ENCODE measurements around the gene NGLY1.

The NGLY1 gene

GRCh38 chr3:25782938-25783660 is at the start of gene NGLY1:
Gene NGLY1, minus strand, starts transcription at chr3:25783443. Its CDS starts 53 bp downstream, at chr3:25783390.
- DNase-seq (ENCODE audit: low spot score), result peak; percentile 89

- DNase-seq (ENCODE audit: low spot score), result no peak
Observed at GRCh38 chr3:25831578-25831977, 48.3 kb upstream of the NGLY1 start.

GRCh38 chr3:25830373-25831280 is 47.4 kb upstream of the NGLY1 start:
- no peak for DNase-seq (ENCODE audit: low spot score)

- no peak for DNase-seq (ENCODE audit: low spot score)
Observed at GRCh38 chr3:25826510-25826909, 43.3 kb upstream of the NGLY1 start.

GRCh38 chr3:25823314-25823713 is 40.1 kb upstream of the NGLY1 start:
- no peak for DNase-seq (ENCODE audit: low spot score)

GRCh38 chr3:25821746-25822573 is 38.7 kb upstream of the NGLY1 start:
- DNase-seq (ENCODE audit: low spot score), result no peak

- no peak for DNase-seq (ENCODE audit: low spot score)
Observed at GRCh38 chr3:25820816-25821486, 37.7 kb upstream of the NGLY1 start.

- no peak for DNase-seq (ENCODE audit: low spot score)
Observed at GRCh38 chr3:25820366-25820765, 37.1 kb upstream of the NGLY1 start.

GRCh38 chr3:25818335-25818734 is 35.1 kb upstream of the NGLY1 start:
- no peak for DNase-seq (ENCODE audit: low spot score)

GRCh38 chr3:25817638-25818037 is 34.4 kb upstream of the NGLY1 start:
- no peak for DNase-seq (ENCODE audit: low spot score)

- no peak for DNase-seq (ENCODE audit: low spot score)
Observed at GRCh38 chr3:25817107-25817506, 33.9 kb upstream of the NGLY1 start.

GRCh38 chr3:25812644-25813043 is 29.4 kb upstream of the NGLY1 start:
- no peak for DNase-seq (ENCODE audit: low spot score)

GRCh38 chr3:25804676-25805075 is 21.4 kb upstream of the NGLY1 start:
- no peak for DNase-seq (ENCODE audit: low spot score)

GRCh38 chr3:25803833-25804232 is 20.6 kb upstream of the NGLY1 start:
- DNase-seq (ENCODE audit: low spot score), result no peak

- DNase-seq (ENCODE audit: low spot score), result no peak
Observed at GRCh38 chr3:25801786-25802185, 18.5 kb upstream of the NGLY1 start.

- DNase-seq (ENCODE audit: low spot score), result peak; percentile 93
Observed at GRCh38 chr3:25789596-25790556, 6.6 kb upstream of the NGLY1 start, which contains the start of gene OXSM. Gene OXSM, plus strand, starts transcription at chr3:25790090. Its CDS starts 931 bp downstream, at chr3:25791021.

- DNase-seq (ENCODE audit: low spot score), result no peak
Observed at GRCh38 chr3:25789209-25789595, 6.0 kb upstream of the NGLY1 start.

GRCh38 chr3:25787689-25788088 is 4.4 kb upstream of the NGLY1 start:
- DNase-seq (ENCODE audit: low spot score), result no peak

GRCh38 chr3:25785826-25786225 is 2.6 kb upstream of the NGLY1 start:
- DNase-seq (ENCODE audit: low spot score), result no peak

- no peak for DNase-seq (ENCODE audit: low spot score)
Observed at GRCh38 chr3:25784971-25785370, 1.7 kb upstream of the NGLY1 start.
